Caco-2 (cell line): ENCODE measurements around the gene FNDC3B. TPM values are rescaled to one million over a fixed set of nuclear protein-coding genes. Genes with fewer than 3 reads are reported as not detected.
A peak's percentile ranks its signal among the peaks of the same experiment; 100 is the strongest.

ENCODE experiments used
- BruUV-seq: library from RNA; stranded (reverse); fragments of 400-500 nt; replicated peaks from 2 replicates; lab custom pipeline; 2021; lab: Mats Ljungman, UMichigan
- CTCF ChIA-PET: fragments of 300-600 bp; sonication (Branson Sonifier 250); formaldehyde crosslinking; loops from one replicate; lab custom pipeline; 2022; ENCODE audit warnings: antibody characterized with exemption; lab: Charles Lee
- POLR2A ChIA-PET: fragments of 300-600 bp; sonication (Branson Sonifier 250); formaldehyde crosslinking; loops from one replicate; lab custom pipeline; 2022; ENCODE audit warnings: antibody characterized with exemption; lab: Charles Lee
- DNase-seq, 2 experiments: peaks; one replicate each; pipeline versions ENCODE4 v3.0.0 to v3.0.0-alpha.2; 2020 to 2022
- H3K27me3 ChIP-seq: replicated peaks from 2 replicates; pipeline ENCODE4 v1.6.0; 2011; ENCODE audit warnings: low read length; ENCODE audit not compliant: control insufficient read depth, insufficient read depth
- H3K36me3 ChIP-seq: 2 replicates; pipeline ENCODE4 v1.5.1; 2011; ENCODE audit warnings: low read length; ENCODE audit not compliant: control insufficient read depth, insufficient read depth
- H3K4me1 ChIP-seq: fragments of 250-450 bp; sonication (Bioruptor Pico); 2 replicates; pipeline ENCODE4 v1.5.1; 2020; ENCODE audit warnings: mild to moderate bottlenecking
- H3K4me3 ChIP-seq: 2 replicates; pipeline ENCODE4 v1.5.1; 2011; ENCODE audit warnings: low read depth, mild to moderate bottlenecking, control low read depth, low read length
- H3K9me3 ChIP-seq: fragments of 250-450 bp; sonication (Bioruptor Pico); 2 replicates; pipeline ENCODE4 v1.5.1; 2020; ENCODE audit warnings: mild to moderate bottlenecking, moderate library complexity
- H3K27ac Mint-ChIP-seq: one replicate; pipeline ENCODE4 v1.8.0; 2022; ENCODE audit warnings: mixed read lengths; ENCODE audit not compliant: unreplicated experiment
- H3K27me3 Mint-ChIP-seq: one replicate; pipeline ENCODE4 v1.8.0; 2022; ENCODE audit warnings: mixed read lengths; ENCODE audit not compliant: insufficient read depth, unreplicated experiment
- H3K36me3 Mint-ChIP-seq: one replicate; pipeline ENCODE4 v1.8.0; 2022; ENCODE audit warnings: mild to moderate bottlenecking, mixed read lengths; ENCODE audit not compliant: insufficient read depth, unreplicated experiment
- H3K4me1 Mint-ChIP-seq: one replicate; pipeline ENCODE4 v1.8.0; 2022; ENCODE audit warnings: low read depth, mixed read lengths; ENCODE audit not compliant: unreplicated experiment
- H3K4me3 Mint-ChIP-seq: one replicate; pipeline ENCODE4 v1.8.0; 2022; ENCODE audit warnings: mild to moderate bottlenecking, moderate library complexity, mixed read lengths; ENCODE audit not compliant: unreplicated experiment
- H3K9me3 Mint-ChIP-seq: one replicate; pipeline ENCODE4 v1.8.0; 2022; ENCODE audit warnings: mixed read lengths; ENCODE audit not compliant: unreplicated experiment
- CTCF ChIP-seq, 2 experiments: fragments of 200-600 bp in 1 of 2; IDR thresholded peaks; 1 replicate in 1 of 2; 2 replicates in 1 of 2; pipeline versions ENCODE4 v1.5.1 to v1.8.0; 2011 to 2022; ENCODE audit warnings: antibody characterized with exemption in 1 of 2, control low read depth in 1 of 2, inconsistent platforms in 1 of 2, low read depth in 1 of 2, low read length in 1 of 2, mild to moderate bottlenecking in 1 of 2, moderate library complexity in 1 of 2; ENCODE audit not compliant: insufficient read depth in 1 of 2, severe bottlenecking in 1 of 2, unreplicated experiment in 1 of 2
- intact Hi-C: fragments of 100-400 bp; cut with micrococcal nuclease; formaldehyde crosslinking; loops from one replicate; pipeline ENCODE4 v1.10.0; 2022; ENCODE audit not compliant: unreplicated experiment
- total RNA-seq: library from RNA; stranded (reverse); gene quantifications from 2 replicates; pipeline ENCODE4 v1.2.3, GENCODE V29; 2022

Gene FNDC3B
- total RNA-seq, 1 experiment from 2014 or later, result 59.8 TPM

- CTCF ChIA-PET, result no interaction called here
- peaks cover 4% of the 10 kb centered on the region for H3K36me3 ChIP-seq
- H3K4me3 ChIP-seq, result no peak overlapping the region
- H3K27me3 ChIP-seq, result no peaks in the 10 kb centered on the region
- Mint-ChIP-seq H3K4me1 (peaks cover 17% of the 10 kb centered on the region), H3K9me3 (no peaks in the 10 kb centered on the region), H3K36me3 (peaks cover 75% of the 10 kb centered on the region), H3K4me3 (no peak overlapping the region), H3K27me3 (no peaks in the 10 kb centered on the region), H3K27ac (no peak overlapping the region)
- H3K4me1 ChIP-seq, result no peaks in the 10 kb centered on the region
- POLR2A ChIA-PET, result no interaction called here
- no peak for TF ChIP-seq CTCF (IDR thresholded peaks at IDR 0.05; ENCODE audit: insufficient read depth in 1 of 2, low read depth in 1 of 2, low read length in 1 of 2, severe bottlenecking in 1 of 2, unreplicated experiment in 1 of 2)
- no TSS peak for BruUV-seq
- intact Hi-C loops, result no loop called here
- H3K9me3 ChIP-seq, result no peaks in the 10 kb centered on the region
- DNase-seq, result no peak
These were observed 281.7 kb downstream of the FNDC3B start for GRCh38 chr3:172321035-172321434.

GRCh38 chr3:172323894-172324610 is 284.7 kb downstream of the FNDC3B start:
- H3K27me3 ChIP-seq, result no peaks in the 10 kb centered on the region
- peaks cover 12% of the 10 kb centered on the region for H3K4me1 Mint-ChIP-seq
- H3K27ac Mint-ChIP-seq, result no peak overlapping the region
- H3K27me3 Mint-ChIP-seq, result no peaks in the 10 kb centered on the region
- intact Hi-C loops, result no loop called here
- no TSS peak for BruUV-seq
- H3K4me3 ChIP-seq, result no peak overlapping the region
- H3K9me3 Mint-ChIP-seq, result no peaks in the 10 kb centered on the region
- H3K9me3 ChIP-seq, result no peaks in the 10 kb centered on the region
- no peak for TF ChIP-seq CTCF (IDR thresholded peaks at IDR 0.05; ENCODE audit: insufficient read depth in 1 of 2, low read depth in 1 of 2, low read length in 1 of 2, severe bottlenecking in 1 of 2, unreplicated experiment in 1 of 2)
- CTCF ChIA-PET, result interaction anchor here (1.1 kb wide), 1 partner anchor 9 kb away, joined by 6 read pairs; no protein-coding TSS in a partner anchor
- peak in 1 of 2 experiments; percentile 14 for DNase-seq
- H3K4me3 Mint-ChIP-seq, result no peak overlapping the region
- peaks cover 87% of the 10 kb centered on the region for H3K36me3 Mint-ChIP-seq
- H3K4me1 ChIP-seq, result no peaks in the 10 kb centered on the region
- H3K36me3 ChIP-seq, result peaks cover 3% of the 10 kb centered on the region; the same call in 1 of the 2 replicates
- POLR2A ChIA-PET, result no interaction called here

- Mint-ChIP-seq H3K27ac (no peak overlapping the region), H3K4me3 (no peak overlapping the region), H3K27me3 (no peaks in the 10 kb centered on the region), H3K4me1 (peaks cover 12% of the 10 kb centered on the region), H3K36me3 (peaks cover 87% of the 10 kb centered on the region), H3K9me3 (no peaks in the 10 kb centered on the region)
- Histone ChIP-seq H3K36me3 (peaks cover 3% of the 10 kb centered on the region), H3K4me3 (no peak overlapping the region), H3K4me1 (no peaks in the 10 kb centered on the region), H3K9me3 (no peaks in the 10 kb centered on the region), H3K27me3 (no peaks in the 10 kb centered on the region)
- no TSS peak for BruUV-seq
- intact Hi-C loops, result no loop called here
- ChIA-PET POLR2A (no interaction called here), CTCF (no interaction called here)
- no peak for DNase-seq
- no peak for TF ChIP-seq CTCF (IDR thresholded peaks at IDR 0.05; ENCODE audit: insufficient read depth in 1 of 2, low read depth in 1 of 2, low read length in 1 of 2, severe bottlenecking in 1 of 2, unreplicated experiment in 1 of 2)
These were observed 285.3 kb downstream of the FNDC3B start for GRCh38 chr3:172324611-172325203.
